H54 (cell line): ENCODE data around the gene MAGT1.
"Not testable (repeated sequence)": the region's sequence is repeated elsewhere in the genome, so short reads cannot be mapped to it uniquely, and the experiment has no call there.

Source experiments
- DNase-seq: peaks from one replicate; pipeline ENCODE4 v3.0.0; 2011; ENCODE audit warnings: low spot score, mixed read lengths; ENCODE audit not compliant: insufficient read length
- FAIRE-seq: peaks from 3 replicates; lab custom pipeline; 2011; peaks lifted over from hg19 to GRCh38; lab: Jason Lieb, UNC
- POLR2A ChIP-seq: IDR thresholded peaks from 2 replicates; pipeline ENCODE4 v1.6.1; 2011; ENCODE audit warnings: low read depth, mild to moderate bottlenecking, low read length

MAGT1 gene

DNA sequence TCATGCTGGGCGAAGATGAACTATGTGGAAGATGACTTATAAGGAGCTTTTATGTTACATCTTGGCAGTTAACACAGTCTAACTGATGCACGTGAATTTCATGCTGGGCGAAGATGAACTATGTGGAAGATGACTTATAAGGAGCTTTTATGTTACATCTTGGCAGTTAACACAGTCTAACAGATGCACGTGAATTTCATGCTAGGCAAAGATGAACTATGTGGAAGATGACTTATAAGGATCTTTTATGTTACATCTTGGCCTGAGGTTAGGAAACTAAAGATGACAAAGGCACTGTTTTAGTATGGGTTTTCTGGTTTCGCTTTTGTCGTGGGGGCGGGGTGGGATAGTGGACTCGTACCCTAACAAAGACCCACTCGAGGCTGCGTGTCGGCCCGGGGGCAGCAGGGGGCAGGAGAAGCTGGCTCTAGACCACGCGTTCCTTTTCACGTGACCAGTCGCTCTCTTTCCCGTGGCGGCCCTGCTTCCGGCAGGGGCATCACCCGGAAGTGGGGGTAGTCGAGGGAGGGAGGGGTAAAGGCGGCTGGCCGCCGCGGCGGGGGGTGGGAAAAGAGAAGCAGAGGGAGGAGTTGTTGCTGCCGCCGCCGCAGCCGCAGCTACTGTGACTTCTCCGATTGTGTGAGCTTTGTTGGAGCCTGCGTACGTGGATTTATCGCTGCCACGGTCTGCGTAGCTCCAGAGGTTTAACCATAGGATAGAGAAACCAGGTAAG, 15.0 kb upstream of the MAGT1 start, which contains the start of gene ATP7A:
Gene ATP7A (plus strand): TSS at position 586 of the 733 bp plus-strand sequence. CDS start 60,949 bp downstream, outside the sequence.
- TF ChIP-seq POLR2A = 0 out of 2 replicates have a peak, but pooled peaks have one; percentile 29
- FAIRE-seq = peak; percentile 92

DNA sequence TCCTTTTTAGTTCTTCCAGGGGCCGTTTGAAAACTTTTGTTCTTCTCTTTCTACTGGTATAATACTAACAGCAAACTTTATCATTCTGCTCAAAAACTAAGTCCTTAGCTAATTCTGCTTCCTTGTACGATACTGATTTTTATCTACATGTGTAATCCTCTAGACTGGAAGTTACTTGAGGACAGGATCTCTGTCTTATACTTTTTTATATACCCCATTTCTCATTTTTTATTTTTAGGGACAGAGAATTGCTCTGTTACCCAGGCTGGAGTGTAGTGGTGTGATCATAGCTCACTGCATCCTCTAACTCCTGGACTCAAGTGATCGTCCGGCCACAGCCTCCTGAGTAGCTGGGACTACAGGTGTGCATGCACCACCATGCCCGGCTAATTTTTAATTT, 6.3 kb upstream of the MAGT1 start:
- TF ChIP-seq POLR2A = no peak
- no peak for FAIRE-seq
- no peak for DNase-seq

More for the DNA sequence above, 15.0 kb upstream of the MAGT1 start, which contains the start of gene ATP7A:
- peak; percentile 58 for DNase-seq

DNA sequence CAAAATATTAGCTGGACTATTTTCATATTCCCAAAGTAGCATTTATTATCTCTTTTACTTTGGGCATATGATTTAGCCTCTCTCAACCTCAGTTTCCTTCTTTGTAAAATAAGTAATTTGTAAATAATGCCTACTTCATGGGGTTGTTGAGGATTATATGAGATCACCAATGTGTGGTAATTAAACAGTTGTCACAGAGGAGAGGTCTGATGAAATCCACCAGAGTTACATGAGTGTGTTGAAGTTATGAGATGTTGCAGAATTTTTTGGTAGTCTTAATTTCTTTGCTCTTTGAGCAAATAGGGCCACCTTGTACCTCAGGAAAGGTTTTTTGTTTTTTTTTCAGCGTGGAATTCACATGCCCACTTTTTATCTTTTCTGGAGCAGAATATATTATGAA, 5.5 kb upstream of the MAGT1 start:
- FAIRE-seq (no peak), DNase-seq (no peak)
- TF ChIP-seq POLR2A = no peak

DNA sequence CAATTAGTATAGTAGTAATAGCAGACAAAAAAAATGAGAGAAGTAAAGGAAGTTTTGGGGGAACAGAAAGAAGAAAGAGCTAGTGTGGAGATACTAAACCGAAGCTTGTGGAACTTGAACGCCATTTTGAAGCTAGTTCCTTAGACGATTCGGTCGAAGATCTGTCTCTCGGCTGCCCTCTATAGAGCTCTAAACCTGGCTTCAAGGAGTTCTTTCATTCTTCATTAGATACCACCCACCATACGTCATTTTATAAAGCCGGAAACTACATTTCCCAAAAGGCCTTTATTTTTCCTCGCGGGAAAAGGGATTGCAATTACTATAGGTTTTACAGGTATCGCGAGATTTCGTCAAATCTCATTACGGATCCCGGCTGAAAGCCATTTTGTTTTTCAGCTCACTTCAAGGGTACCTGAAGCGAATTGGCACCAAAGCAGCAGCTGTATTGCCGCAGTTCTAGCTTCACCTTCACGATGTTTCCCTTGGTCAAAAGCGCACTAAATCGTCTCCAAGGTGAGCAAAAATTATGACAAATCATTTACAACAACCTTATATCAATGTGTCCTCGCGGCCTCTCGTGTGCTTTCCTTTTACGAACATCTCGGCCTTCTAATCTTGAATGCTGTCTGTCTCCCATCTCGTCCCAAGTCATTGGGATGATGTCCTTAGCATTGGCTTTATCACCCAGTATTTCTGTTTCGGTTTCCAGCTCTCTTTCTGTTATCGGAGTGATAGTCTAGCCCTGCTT, 4.0 kb upstream of the MAGT1 start, which contains the start of gene COX7B:
Gene COX7B (plus strand): TSS at position 388 of the 748 bp plus-strand sequence. CDS start 86 bp downstream, at position 474.
- DNase-seq (peak; percentile 28), FAIRE-seq (peak; percentile 94)
- peak; percentile 41; the same call in 1 of the 2 replicates for TF ChIP-seq POLR2A

DNA sequence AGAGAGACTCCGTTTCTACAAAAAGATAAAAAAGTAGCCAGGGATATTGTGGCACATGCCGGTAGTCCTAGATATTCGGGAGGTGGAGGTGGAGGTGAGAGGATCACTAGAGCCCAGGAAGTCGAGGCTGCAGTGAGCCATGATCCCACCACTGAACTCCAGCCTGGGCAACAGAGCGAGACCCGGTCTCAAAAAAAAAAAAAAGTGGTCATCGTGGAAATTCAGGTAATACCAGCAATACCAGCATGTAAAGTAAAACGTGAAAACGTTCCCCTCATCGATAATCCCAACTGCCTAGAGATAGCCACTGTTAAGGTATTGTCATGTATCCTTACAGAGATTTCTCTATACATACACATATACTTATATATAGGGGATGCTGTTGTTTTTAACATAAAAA, 1.5 kb downstream of the MAGT1 start:
- DNase-seq (no peak), FAIRE-seq (no peak)
- no peak for TF ChIP-seq POLR2A

DNA sequence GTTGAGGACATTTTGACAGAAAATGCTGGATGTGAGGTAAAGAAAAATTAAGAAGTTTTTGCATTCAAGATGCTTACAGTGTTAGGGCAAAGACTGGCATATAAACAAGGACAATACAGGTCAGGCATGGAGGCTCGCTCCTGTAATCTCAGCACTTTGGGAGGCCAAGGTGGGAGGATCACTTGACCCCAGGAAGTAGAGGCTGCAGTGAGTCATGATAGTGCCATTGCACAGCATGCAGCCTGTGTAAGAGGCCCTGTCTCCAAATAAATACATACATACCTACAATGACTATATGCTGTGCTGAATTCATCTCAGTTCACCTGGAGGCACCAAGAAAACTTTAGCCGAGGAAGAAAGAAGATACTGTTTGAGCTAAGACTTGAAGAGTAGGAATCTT, 2.3 kb downstream of the MAGT1 start:
- TF ChIP-seq POLR2A = no peak
- DNase-seq (no peak), FAIRE-seq (no peak)

DNA sequence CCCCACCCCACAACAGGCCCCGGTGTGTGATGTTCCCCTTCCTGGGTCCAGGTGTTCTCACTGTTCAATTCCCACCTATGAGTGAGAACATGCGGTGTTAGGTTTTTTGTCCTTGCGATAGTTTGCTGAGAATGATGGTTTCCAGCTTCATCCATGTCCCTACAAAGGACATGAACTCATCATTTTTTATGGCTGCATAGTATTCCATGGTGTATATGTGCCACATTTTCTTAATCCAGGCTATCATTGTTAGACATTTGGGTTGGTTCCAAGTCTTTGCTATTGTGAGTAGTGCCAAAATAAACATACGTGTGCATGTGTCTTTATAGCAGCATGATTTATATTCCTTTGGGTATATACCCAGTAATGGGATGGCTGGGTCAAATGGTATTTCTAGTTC, 13.8 kb downstream of the MAGT1 start:
- not testable (repeated sequence) for DNase-seq, FAIRE-seq

DNA sequence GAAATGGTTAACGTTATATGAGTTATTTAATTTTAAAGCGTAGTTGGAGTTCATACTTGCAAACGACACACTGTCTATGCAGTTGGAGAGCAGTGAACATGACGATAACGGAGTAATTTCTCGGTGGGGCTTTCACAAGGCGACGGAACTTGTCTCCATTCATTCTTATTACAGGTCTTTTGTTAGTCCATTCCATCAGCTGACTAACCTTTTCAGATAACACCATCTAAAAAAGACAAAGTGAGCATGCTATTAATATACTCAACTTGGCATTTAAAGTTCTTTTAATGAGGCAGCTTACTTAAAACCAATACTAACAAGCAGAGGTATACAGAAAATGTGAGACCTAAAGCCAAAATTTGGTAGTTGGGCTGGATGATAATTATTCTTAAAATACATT, 19.9 kb downstream of the MAGT1 start:
- FAIRE-seq (no peak), DNase-seq (no peak)
- no peak for TF ChIP-seq POLR2A

DNA sequence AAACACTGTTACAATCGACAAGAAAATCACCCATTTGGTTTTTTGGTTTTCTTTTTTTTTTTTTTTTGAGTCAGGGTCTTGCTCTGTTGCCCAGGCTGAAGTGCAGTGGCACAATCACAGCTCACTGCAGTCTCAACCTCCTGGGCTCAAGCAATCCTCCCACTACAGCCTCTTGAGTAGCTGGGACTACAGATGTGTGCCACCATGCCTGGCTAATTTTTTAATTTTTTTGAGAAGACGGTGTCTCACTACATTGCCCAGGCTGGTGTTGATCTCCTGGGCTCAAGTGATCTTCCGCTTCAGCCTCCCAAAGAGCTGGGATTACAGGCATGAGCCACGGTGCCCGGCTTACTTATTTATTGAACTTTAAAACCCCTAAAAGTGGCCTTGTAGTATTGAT, 63.7 kb downstream of the MAGT1 start:
- DNase-seq, FAIRE-seq: not testable (repeated sequence)

DNA sequence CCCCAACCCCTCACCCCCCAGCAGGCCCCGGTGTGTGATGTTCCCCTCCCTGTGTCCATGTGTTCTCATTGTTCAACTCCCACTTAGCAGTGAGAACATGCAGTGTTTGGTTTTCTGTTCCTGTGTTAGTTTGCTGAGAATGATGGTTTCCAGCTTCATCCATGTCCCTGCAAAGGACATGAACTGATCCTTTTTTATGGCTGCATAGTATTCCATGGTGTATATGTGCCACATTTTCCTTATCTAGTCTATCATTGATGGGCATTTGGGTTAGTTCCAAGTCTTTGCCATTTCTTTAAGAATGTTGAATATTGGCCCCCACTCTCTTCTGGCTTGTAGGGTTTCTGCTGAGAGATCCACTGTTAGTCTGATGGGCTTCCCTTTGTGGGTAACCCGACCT, 73.2 kb downstream of the MAGT1 start:
- DNase-seq, FAIRE-seq: not testable (repeated sequence)

DNA sequence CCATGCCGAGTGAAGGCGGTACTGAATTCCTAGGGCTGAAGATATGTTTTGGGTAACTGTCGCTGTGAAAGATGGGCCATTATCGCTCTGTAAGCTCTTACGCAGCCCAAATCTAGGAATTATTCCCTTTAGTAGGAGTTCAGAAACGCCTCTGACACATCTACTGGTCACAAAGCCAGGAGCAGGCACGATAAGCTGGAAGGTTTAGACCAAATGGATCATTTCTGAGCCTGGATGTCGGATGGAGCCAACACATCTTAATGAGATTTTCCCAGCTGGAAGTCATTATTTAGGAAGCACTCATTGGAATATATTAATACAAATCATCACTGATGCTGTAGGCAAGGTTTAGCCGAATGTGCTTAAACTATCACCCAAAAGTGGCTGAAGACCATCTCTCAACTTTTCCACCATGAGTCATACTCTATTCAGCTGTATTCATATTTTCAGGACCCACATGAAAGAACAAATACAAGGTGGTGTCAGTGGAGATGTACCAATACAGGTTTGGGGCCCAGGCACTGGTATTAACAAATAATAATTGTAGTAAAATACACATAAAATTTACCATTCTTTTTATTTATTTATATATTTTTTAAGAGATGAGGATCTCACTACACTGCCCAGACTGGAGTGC, 75.0 kb downstream of the MAGT1 start:
- FAIRE-seq = no peak

DNA sequence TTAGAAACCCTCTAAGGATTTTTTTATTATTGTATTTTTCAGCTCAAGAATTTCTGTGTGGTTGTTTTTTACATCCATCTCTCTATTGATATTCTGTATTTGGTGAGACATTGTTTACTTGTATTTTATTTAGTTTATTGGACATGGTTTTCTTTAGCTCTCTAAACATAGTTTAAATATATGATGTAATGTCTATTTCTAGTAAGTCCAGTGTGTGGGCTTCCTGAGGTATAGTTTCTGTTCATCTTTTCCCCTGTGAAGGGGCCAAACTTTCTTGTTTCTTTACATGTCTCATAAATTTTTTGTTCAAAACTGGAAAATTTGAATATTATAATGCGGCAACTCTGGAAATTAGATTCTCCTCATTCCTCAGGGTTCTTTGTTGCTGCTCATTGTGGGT, 81.0 kb downstream of the MAGT1 start:
- no peak for DNase-seq
- TF ChIP-seq POLR2A = no peak
- FAIRE-seq = no peak

More for the DNA sequence above, 75.0 kb downstream of the MAGT1 start:
- no peak for DNase-seq
- TF ChIP-seq POLR2A = no peak

DNA sequence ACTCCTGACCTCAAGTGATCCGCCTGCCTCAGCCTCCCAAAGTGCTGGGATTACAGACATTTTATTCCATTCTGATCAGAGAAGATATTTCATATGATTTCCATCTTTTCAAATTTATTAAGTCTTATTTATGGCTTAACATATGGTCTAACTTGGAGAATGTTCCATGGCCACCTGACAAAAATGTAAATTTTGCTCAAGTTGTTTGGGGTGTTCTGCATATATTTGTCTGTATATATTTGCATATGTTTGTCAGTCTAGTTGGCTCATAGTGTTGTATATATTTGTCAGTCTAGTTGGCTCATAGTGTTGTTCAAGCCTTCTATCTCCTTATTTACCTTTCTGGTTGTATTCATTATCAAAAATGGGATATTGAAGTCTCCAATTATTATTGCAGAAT, 93.0 kb downstream of the MAGT1 start:
- DNase-seq (no peak), FAIRE-seq (no peak)
- no peak for TF ChIP-seq POLR2A

DNA sequence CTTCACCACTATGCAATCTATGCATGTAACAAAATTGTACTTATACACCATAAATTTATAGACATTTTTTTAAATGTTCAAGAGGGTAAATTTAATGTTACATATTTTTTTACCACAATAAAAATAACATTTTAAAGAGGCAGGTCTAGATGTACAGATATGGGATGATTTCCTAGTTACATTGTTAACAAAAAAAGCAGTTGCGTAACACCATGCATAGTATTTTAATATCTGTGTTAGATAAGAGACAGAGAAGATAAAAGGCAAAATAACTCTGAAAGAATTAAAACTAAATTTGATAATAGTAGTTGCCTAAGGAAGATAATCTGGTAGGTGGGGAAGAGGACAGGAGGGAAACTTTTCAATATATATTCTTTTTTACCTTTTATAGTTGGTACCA, 100.1 kb downstream of the MAGT1 start:
- TF ChIP-seq POLR2A = no peak
- FAIRE-seq (no peak), DNase-seq (no peak)

DNA sequence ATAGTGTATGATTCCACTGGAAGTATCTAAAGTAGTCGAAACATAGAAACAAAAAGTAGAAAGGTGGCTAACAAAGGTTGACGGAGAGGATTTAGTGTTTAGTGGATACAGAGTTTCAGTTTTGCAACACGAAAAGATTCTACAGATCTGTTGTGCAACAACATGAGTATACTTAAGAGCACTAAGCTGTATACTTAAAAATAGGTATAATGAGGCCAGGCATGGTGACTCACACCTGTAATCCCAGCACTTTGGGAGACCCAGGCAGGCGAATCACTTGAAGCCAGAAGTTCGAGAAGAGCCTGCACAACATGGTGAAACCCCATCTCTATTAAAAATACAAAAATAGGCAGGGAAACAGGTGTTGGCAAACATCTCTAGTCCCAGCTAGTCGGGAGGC, 101.3 kb downstream of the MAGT1 start:
- FAIRE-seq = no peak
- DNase-seq = no peak

More for the DNA sequence above, 101.3 kb downstream of the MAGT1 start:
- TF ChIP-seq POLR2A = no peak
